Breast epithelium (tissue), 4 donors: ENCODE measurements around the gene CENPX. TPM values are rescaled to one million over a fixed set of nuclear protein-coding genes. Genes with fewer than 3 reads are reported as not detected.

Source experiments
- DNase-seq, 2 donors: peaks; one replicate each; pipeline ENCODE4 v3.0.0-alpha.2; 2019; ENCODE audit warnings: low spot score in 2 of 2
- H3K27ac ChIP-seq, 2 donors: fragments of 200-600 bp; sonication (generic) in 1 of 2; one replicate each; pipeline ENCODE4 v1.5.1; 2016 to 2019; ENCODE audit warnings: mild to moderate bottlenecking in 1 of 2
- H3K27me3 ChIP-seq, 2 donors: fragments of 200-600 bp; sonication (generic) in 1 of 2; one replicate each; pipeline versions ENCODE4 v1.5.1 to v1.6.0; 2017 to 2019; ENCODE audit warnings: control low read depth in 1 of 2, mild to moderate bottlenecking in 1 of 2
- H3K36me3 ChIP-seq: fragments of 200-600 bp; one replicate; pipeline ENCODE4 v1.5.1; 2019
- H3K4me1 ChIP-seq, 2 donors: fragments of 200-600 bp; sonication (generic); one replicate each; pipeline ENCODE4 v1.5.1; 2016 to 2019; ENCODE audit warnings: control low read depth in 1 of 2
- H3K4me3 ChIP-seq, 3 donors: fragments of 200-600 bp; sonication (generic); 1 replicate in 2 of 3; 2 replicates in 1 of 3; pipeline ENCODE4 v1.5.1; 2016 to 2019; ENCODE audit warnings: mild to moderate bottlenecking in 3 of 3, moderate library complexity in 2 of 3
- H3K9me3 ChIP-seq, 2 donors: fragments of 200-600 bp; sonication (generic) in 1 of 2; one replicate each; pipeline ENCODE4 v1.5.1; 2016 to 2019; ENCODE audit warnings: control low read depth in 1 of 2
- CTCF ChIP-seq, 3 donors: fragments of 450-650 bp; IDR thresholded peaks; one replicate each; pipeline ENCODE4 v1.5.1; 2016 to 2017; ENCODE audit warnings: antibody characterized with exemption in 3 of 3, mild to moderate bottlenecking in 3 of 3, moderate library complexity in 3 of 3
- POLR2A ChIP-seq: fragments of 450-650 bp; IDR thresholded peaks from one replicate; pipeline ENCODE4 v1.6.1; 2016; ENCODE audit warnings: antibody characterized with exemption, mild to moderate bottlenecking, moderate library complexity
- POLR2AphosphoS5 ChIP-seq, 3 donors: sonication (generic); formaldehyde crosslinking; IDR thresholded peaks; one replicate each; pipeline ENCODE4 v1.6.1; 2017; ENCODE audit warnings: antibody characterized with exemption in 3 of 3
- intact Hi-C: fragments of 100-400 bp; cut with DNase I; formaldehyde crosslinking; loops from one replicate; pipeline ENCODE4 v1.15.1; 2023; ENCODE audit warnings: low total_unique reads
- total RNA-seq, 3 donors: library from RNA; depleted of rRNA; stranded (reverse); fragments of >200 nt; gene quantifications; one replicate each; pipeline ENCODE4 v1.1.0, GENCODE V29; 2016

The CENPX gene
- total RNA-seq, 3 donors from 2014 or later, result 79.5 to 94.7 (median 92.5) TPM

- intact Hi-C loops, result no loop called here
- H3K4me3 ChIP-seq, result no peak overlapping the region
- DNase-seq, result no peak
- TF ChIP-seq CTCF (IDR thresholded peaks at IDR 0.05) (no peak), POLR2AphosphoS5 (IDR thresholded peaks at IDR 0.05) (no peak), POLR2A (no peak)
- H3K4me1 ChIP-seq, result peaks cover 6 to 21% of the 10 kb centered on the region in 2 donors
- H3K27me3 ChIP-seq, result no peaks in the 10 kb centered on the region
- H3K9me3 ChIP-seq, result no peaks in the 10 kb centered on the region
- no peaks in the 10 kb centered on the region for H3K36me3 ChIP-seq
- no peak overlapping the region for H3K27ac ChIP-seq
Observed at GRCh38 chr17:82048571-82048971, 25.9 kb upstream of the CENPX start.

- no peaks in the 10 kb centered on the region for H3K36me3 ChIP-seq
- no peak overlapping the region for H3K4me3 ChIP-seq
- H3K27ac ChIP-seq, result no peak overlapping the region
- H3K9me3 ChIP-seq, result no peaks in the 10 kb centered on the region
- no peak for DNase-seq
- H3K27me3 ChIP-seq, result no peaks in the 10 kb centered on the region
- no peak for TF ChIP-seq POLR2AphosphoS5 (IDR thresholded peaks at IDR 0.05)
- no peak for TF ChIP-seq POLR2A
- intact Hi-C loops, result no loop called here
- H3K4me1 ChIP-seq, result peaks cover 6 to 16% of the 10 kb centered on the region in 2 donors
Observed at GRCh38 chr17:82047914-82048570, 25.4 kb upstream of the CENPX start.

GRCh38 chr17:82047379-82047778 is 24.7 kb upstream of the CENPX start:
- TF ChIP-seq POLR2AphosphoS5 (IDR thresholded peaks at IDR 0.05), result no peak
- TF ChIP-seq CTCF (IDR thresholded peaks at IDR 0.05), result no peak
- TF ChIP-seq POLR2A, result no peak
- H3K9me3 ChIP-seq, result no peaks in the 10 kb centered on the region
- H3K4me3 ChIP-seq, result no peak overlapping the region
- H3K27ac ChIP-seq, result no peak overlapping the region
- peaks cover under 1 to 9% of the 10 kb centered on the region in 2 donors for H3K4me1 ChIP-seq
- H3K27me3 ChIP-seq, result no peaks in the 10 kb centered on the region
- no peak for DNase-seq
- intact Hi-C loops, result no loop called here
- H3K36me3 ChIP-seq, result no peaks in the 10 kb centered on the region

GRCh38 chr17:82046903-82047302 is 24.2 kb upstream of the CENPX start:
- TF ChIP-seq POLR2AphosphoS5 (IDR thresholded peaks at IDR 0.05), result no peak
- TF ChIP-seq POLR2A, result no peak
- TF ChIP-seq CTCF (IDR thresholded peaks at IDR 0.05), result no peak
- H3K9me3 ChIP-seq, result no peaks in the 10 kb centered on the region
- H3K27me3 ChIP-seq, result no peaks in the 10 kb centered on the region
- DNase-seq, result no peak
- H3K36me3 ChIP-seq, result no peaks in the 10 kb centered on the region
- no peak overlapping the region for H3K4me3 ChIP-seq
- H3K27ac ChIP-seq, result no peak overlapping the region
- intact Hi-C loops, result no loop called here
- H3K4me1 ChIP-seq, result peaks cover 0 to 9% of the 10 kb centered on the region in 2 donors

- no peak overlapping the region for H3K27ac ChIP-seq
- H3K4me3 ChIP-seq, result no peak overlapping the region
- peaks cover 0 to 9% of the 10 kb centered on the region in 2 donors for H3K4me1 ChIP-seq
- intact Hi-C loops, result no loop called here
- TF ChIP-seq CTCF (IDR thresholded peaks at IDR 0.05), result no peak
- no peak for TF ChIP-seq POLR2AphosphoS5 (IDR thresholded peaks at IDR 0.05)
- no peak for TF ChIP-seq POLR2A
- no peaks in the 10 kb centered on the region for H3K36me3 ChIP-seq
- no peaks in the 10 kb centered on the region for H3K9me3 ChIP-seq
- no peaks in the 10 kb centered on the region for H3K27me3 ChIP-seq
- no peak for DNase-seq
Observed at GRCh38 chr17:82045936-82046484, 23.3 kb upstream of the CENPX start.
